Measurements from ENCODE around the gene ALDOA.

DNA sequence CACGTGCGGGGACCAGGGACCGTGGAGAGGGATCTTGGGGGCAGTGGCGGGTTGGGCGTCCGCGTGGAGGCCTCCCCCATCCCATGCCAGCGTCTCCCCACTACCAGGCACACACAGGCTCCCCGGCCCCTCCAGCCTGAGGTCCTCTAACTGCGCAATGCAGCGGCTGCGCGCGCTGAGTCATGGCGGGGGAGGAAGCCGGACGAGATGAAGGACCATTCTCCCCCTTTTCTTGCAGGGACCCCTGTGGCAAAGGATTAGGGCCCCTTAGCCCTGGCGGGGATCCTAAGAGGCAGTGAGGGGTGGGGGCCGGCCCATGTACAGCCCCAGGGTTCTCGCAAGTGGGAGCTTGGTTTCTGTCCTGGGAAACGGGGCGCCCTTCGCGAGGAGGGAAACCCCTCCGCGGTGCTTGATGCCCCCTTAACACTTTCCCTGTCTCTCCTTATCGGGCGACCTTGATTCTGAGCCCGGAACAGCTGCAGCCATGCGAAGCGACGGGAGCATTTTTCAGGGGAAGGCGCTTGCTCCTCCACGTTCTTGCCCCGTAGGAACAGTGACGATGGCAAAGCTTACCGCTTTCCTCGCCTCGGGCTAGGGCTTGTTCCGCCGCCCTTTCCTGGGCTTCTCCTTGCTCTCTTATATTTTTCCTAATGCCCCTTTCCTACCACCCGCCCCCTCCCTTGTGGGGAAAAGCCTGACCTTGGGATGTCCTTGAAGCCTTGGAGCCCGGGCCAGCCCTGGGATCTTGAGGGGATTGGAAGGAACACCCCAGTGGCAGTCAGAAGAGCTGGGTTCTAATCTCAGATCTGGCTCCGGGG, 592 bp downstream of the ALDOA start:
- TF ChIP-seq, protein P1, sequence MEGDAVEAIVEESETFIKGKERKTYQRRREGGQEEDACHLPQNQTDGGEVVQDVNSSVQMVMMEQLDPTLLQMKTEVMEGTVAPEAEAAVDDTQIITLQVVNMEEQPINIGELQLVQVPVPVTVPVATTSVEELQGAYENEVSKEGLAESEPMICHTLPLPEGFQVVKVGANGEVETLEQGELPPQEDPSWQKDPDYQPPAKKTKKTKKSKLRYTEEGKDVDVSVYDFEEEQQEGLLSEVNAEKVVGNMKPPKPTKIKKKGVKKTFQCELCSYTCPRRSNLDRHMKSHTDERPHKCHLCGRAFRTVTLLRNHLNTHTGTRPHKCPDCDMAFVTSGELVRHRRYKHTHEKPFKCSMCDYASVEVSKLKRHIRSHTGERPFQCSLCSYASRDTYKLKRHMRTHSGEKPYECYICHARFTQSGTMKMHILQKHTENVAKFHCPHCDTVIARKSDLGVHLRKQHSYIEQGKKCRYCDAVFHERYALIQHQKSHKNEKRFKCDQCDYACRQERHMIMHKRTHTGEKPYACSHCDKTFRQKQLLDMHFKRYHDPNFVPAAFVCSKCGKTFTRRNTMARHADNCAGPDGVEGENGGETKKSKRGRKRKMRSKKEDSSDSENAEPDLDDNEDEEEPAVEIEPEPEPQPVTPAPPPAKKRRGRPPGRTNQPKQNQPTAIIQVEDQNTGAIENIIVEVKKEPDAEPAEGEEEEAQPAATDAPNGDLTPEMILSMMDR (IDR thresholded peaks at IDR 0.05), result no peak
- no peak for TF ChIP-seq POLR2A (IDR thresholded peaks at IDR 0.05)

Measured in Peyer's patch (tissue), 4 donors.